A549 (cell line): Measurements from ENCODE around the gene KCND3.

Experiments
- JUN ChIP-seq, 2 experiments: fragments of >200 bp; sonication (Bioruptor Twin); formaldehyde crosslinking; IDR thresholded peaks; 2 replicates in 1 of 2; 3 replicates in 1 of 2; pipeline ENCODE4 v1.6.1; 2016 to 2017
- POLR2A ChIP-seq: IDR thresholded peaks from 2 replicates; pipeline ENCODE4 v1.6.1; 2012; ENCODE audit warnings: mild to moderate bottlenecking, low read length
- ZFP36 ChIP-seq: fragments of 450-650 bp; IDR thresholded peaks from 2 replicates; pipeline ENCODE4 v1.6.1; 2014; ENCODE audit warnings: borderline replicate concordance; ENCODE audit not compliant: partially characterized antibody
- TF ChIP-seq, protein P1 (sequence below): fragments of >200 bp; sonication (Bioruptor Twin); formaldehyde crosslinking; IDR thresholded peaks from 3 replicates; pipeline ENCODE4 v1.5.1; 2016
- TF ChIP-seq, protein P2 (sequence below): fragments of 200-600 bp; sonication (generic); IDR thresholded peaks from 2 replicates; pipeline ENCODE4 v1.6.1; 2016; ENCODE audit warnings: antibody characterized with exemption, mild to moderate bottlenecking, moderate library complexity
- TF ChIP-seq, protein P3 (sequence below): IDR thresholded peaks from 2 replicates; pipeline ENCODE4 v1.6.1; 2012
- TF ChIP-seq, protein P4 (sequence below): IDR thresholded peaks from 2 replicates; pipeline ENCODE4 v1.6.1; 2012

DNA sequence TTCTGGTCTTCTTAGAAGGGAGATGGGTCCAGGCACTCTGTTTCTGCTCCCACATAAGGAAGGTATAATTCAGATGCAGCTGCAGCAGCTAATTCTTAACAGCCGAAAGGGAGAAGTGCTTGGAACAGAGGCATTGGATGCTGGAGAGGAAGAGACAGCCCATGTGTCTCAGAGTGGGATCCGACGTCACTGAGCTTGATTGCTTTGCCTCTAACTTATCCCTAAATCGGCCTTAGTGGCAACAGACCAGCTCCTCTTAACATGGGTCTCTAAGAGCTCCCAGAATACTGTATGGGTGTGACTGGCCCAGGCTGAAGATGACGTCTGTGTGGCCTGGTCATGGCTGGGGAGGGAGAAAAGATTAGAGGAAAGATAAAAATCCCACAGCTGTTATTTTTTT, 40.7 kb upstream of the KCND3 start:
- TF ChIP-seq, protein P1, sequence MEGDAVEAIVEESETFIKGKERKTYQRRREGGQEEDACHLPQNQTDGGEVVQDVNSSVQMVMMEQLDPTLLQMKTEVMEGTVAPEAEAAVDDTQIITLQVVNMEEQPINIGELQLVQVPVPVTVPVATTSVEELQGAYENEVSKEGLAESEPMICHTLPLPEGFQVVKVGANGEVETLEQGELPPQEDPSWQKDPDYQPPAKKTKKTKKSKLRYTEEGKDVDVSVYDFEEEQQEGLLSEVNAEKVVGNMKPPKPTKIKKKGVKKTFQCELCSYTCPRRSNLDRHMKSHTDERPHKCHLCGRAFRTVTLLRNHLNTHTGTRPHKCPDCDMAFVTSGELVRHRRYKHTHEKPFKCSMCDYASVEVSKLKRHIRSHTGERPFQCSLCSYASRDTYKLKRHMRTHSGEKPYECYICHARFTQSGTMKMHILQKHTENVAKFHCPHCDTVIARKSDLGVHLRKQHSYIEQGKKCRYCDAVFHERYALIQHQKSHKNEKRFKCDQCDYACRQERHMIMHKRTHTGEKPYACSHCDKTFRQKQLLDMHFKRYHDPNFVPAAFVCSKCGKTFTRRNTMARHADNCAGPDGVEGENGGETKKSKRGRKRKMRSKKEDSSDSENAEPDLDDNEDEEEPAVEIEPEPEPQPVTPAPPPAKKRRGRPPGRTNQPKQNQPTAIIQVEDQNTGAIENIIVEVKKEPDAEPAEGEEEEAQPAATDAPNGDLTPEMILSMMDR, result no peak
- TF ChIP-seq, protein P2, sequence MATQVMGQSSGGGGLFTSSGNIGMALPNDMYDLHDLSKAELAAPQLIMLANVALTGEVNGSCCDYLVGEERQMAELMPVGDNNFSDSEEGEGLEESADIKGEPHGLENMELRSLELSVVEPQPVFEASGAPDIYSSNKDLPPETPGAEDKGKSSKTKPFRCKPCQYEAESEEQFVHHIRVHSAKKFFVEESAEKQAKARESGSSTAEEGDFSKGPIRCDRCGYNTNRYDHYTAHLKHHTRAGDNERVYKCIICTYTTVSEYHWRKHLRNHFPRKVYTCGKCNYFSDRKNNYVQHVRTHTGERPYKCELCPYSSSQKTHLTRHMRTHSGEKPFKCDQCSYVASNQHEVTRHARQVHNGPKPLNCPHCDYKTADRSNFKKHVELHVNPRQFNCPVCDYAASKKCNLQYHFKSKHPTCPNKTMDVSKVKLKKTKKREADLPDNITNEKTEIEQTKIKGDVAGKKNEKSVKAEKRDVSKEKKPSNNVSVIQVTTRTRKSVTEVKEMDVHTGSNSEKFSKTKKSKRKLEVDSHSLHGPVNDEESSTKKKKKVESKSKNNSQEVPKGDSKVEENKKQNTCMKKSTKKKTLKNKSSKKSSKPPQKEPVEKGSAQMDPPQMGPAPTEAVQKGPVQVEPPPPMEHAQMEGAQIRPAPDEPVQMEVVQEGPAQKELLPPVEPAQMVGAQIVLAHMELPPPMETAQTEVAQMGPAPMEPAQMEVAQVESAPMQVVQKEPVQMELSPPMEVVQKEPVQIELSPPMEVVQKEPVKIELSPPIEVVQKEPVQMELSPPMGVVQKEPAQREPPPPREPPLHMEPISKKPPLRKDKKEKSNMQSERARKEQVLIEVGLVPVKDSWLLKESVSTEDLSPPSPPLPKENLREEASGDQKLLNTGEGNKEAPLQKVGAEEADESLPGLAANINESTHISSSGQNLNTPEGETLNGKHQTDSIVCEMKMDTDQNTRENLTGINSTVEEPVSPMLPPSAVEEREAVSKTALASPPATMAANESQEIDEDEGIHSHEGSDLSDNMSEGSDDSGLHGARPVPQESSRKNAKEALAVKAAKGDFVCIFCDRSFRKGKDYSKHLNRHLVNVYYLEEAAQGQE, result no peak
- TF ChIP-seq JUN (IDR thresholded peaks at IDR 0.05) (no peak), POLR2A (no peak), ZFP36 (no peak)
- TF ChIP-seq, protein P3, sequence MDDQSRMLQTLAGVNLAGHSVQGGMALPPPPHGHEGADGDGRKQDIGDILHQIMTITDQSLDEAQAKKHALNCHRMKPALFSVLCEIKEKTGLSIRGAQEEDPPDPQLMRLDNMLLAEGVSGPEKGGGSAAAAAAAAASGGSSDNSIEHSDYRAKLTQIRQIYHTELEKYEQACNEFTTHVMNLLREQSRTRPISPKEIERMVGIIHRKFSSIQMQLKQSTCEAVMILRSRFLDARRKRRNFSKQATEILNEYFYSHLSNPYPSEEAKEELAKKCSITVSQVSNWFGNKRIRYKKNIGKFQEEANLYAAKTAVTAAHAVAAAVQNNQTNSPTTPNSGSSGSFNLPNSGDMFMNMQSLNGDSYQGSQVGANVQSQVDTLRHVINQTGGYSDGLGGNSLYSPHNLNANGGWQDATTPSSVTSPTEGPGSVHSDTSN, result no peak
- TF ChIP-seq, protein P4, sequence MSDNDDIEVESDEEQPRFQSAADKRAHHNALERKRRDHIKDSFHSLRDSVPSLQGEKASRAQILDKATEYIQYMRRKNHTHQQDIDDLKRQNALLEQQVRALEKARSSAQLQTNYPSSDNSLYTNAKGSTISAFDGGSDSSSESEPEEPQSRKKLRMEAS, result no peak
